Measurements from ENCODE around the gene ATP10D. TPM values are rescaled to one million over a fixed set of nuclear protein-coding genes. Genes with fewer than 3 reads are reported as not detected.

The ATP10D gene
- total RNA-seq, 1 donor from 2014 or later, result 49.0 TPM

GRCh38 chr4:47505666-47506065 lies 20.6 kb downstream of the ATP10D start:
- no peak for DNase-seq (ENCODE audit: low spot score)
- TF ChIP-seq CTCF (IDR thresholded peaks at IDR 0.05), result no peak
- H3K4me1 Mint-ChIP-seq (ENCODE audit: low read depth), result peaks cover 20% of the 10 kb centered on the region
- H3K9me3 Mint-ChIP-seq (ENCODE audit: low read depth), result no peaks in the 10 kb centered on the region
- H3K27me3 Mint-ChIP-seq (ENCODE audit: low read depth), result no peaks in the 10 kb centered on the region
- H3K4me3 Mint-ChIP-seq (ENCODE audit: unreplicated experiment), result no peak overlapping the region
- no peaks in the 10 kb centered on the region for H3K36me3 Mint-ChIP-seq (ENCODE audit: low read depth)
- H3K27ac Mint-ChIP-seq (ENCODE audit: unreplicated experiment), result no peak overlapping the region

- no peaks in the 10 kb centered on the region for H3K27me3 Mint-ChIP-seq (ENCODE audit: low read depth)
- H3K4me1 Mint-ChIP-seq (ENCODE audit: low read depth), result peaks cover 21% of the 10 kb centered on the region
- peak; percentile 76 for TF ChIP-seq CTCF (IDR thresholded peaks at IDR 0.05)
- H3K36me3 Mint-ChIP-seq (ENCODE audit: low read depth), result peaks cover 15% of the 10 kb centered on the region
- H3K27ac Mint-ChIP-seq (ENCODE audit: unreplicated experiment), result peak overlapping the region; percentile 87
- H3K9me3 Mint-ChIP-seq (ENCODE audit: low read depth), result no peaks in the 10 kb centered on the region
- DNase-seq (ENCODE audit: low spot score), result no peak
- no peak overlapping the region for H3K4me3 Mint-ChIP-seq (ENCODE audit: unreplicated experiment)
These were observed 25.6 kb downstream of the ATP10D start for GRCh38 chr4:47510506-47511143.

GRCh38 chr4:47513461-47513860 lies 28.4 kb downstream of the ATP10D start:
- H3K9me3 Mint-ChIP-seq (ENCODE audit: low read depth), result no peaks in the 10 kb centered on the region
- no peaks in the 10 kb centered on the region for H3K27me3 Mint-ChIP-seq (ENCODE audit: low read depth)
- H3K27ac Mint-ChIP-seq (ENCODE audit: unreplicated experiment), result no peak overlapping the region
- peaks cover 24% of the 10 kb centered on the region for H3K4me1 Mint-ChIP-seq (ENCODE audit: low read depth)
- peaks cover 15% of the 10 kb centered on the region for H3K36me3 Mint-ChIP-seq (ENCODE audit: low read depth)
- no peak overlapping the region for H3K4me3 Mint-ChIP-seq (ENCODE audit: unreplicated experiment)
- TF ChIP-seq CTCF (IDR thresholded peaks at IDR 0.05), result no peak
- no peak for DNase-seq (ENCODE audit: low spot score)

GRCh38 chr4:47519239-47519883 lies 34.3 kb downstream of the ATP10D start:
- no peak for DNase-seq (ENCODE audit: low spot score)
- peaks cover 41% of the 10 kb centered on the region for H3K4me1 Mint-ChIP-seq (ENCODE audit: low read depth)
- peaks cover 15% of the 10 kb centered on the region for H3K36me3 Mint-ChIP-seq (ENCODE audit: low read depth)
- no peak overlapping the region for H3K4me3 Mint-ChIP-seq (ENCODE audit: unreplicated experiment)
- no peaks in the 10 kb centered on the region for H3K9me3 Mint-ChIP-seq (ENCODE audit: low read depth)
- H3K27ac Mint-ChIP-seq (ENCODE audit: unreplicated experiment), result peak overlapping the region; percentile 24
- no peaks in the 10 kb centered on the region for H3K27me3 Mint-ChIP-seq (ENCODE audit: low read depth)
- TF ChIP-seq CTCF (IDR thresholded peaks at IDR 0.05), result no peak

GRCh38 chr4:47525154-47525819 lies 40.2 kb downstream of the ATP10D start:
- Mint-ChIP-seq H3K4me3 (ENCODE audit: unreplicated experiment) (no peak overlapping the region), H3K27me3 (ENCODE audit: low read depth) (no peaks in the 10 kb centered on the region), H3K4me1 (ENCODE audit: low read depth) (peaks cover 65% of the 10 kb centered on the region), H3K27ac (ENCODE audit: unreplicated experiment) (peak overlapping the region; percentile 95), H3K9me3 (ENCODE audit: low read depth) (peaks cover 19% of the 10 kb centered on the region), H3K36me3 (ENCODE audit: low read depth) (peaks cover 36% of the 10 kb centered on the region)
- no peak for TF ChIP-seq CTCF (IDR thresholded peaks at IDR 0.05)
- no peak for DNase-seq (ENCODE audit: low spot score)

All from chondrocyte (in vitro differentiated cells).